ENCODE measurements around the gene ACTG2.

ACTG2 gene

DNA sequence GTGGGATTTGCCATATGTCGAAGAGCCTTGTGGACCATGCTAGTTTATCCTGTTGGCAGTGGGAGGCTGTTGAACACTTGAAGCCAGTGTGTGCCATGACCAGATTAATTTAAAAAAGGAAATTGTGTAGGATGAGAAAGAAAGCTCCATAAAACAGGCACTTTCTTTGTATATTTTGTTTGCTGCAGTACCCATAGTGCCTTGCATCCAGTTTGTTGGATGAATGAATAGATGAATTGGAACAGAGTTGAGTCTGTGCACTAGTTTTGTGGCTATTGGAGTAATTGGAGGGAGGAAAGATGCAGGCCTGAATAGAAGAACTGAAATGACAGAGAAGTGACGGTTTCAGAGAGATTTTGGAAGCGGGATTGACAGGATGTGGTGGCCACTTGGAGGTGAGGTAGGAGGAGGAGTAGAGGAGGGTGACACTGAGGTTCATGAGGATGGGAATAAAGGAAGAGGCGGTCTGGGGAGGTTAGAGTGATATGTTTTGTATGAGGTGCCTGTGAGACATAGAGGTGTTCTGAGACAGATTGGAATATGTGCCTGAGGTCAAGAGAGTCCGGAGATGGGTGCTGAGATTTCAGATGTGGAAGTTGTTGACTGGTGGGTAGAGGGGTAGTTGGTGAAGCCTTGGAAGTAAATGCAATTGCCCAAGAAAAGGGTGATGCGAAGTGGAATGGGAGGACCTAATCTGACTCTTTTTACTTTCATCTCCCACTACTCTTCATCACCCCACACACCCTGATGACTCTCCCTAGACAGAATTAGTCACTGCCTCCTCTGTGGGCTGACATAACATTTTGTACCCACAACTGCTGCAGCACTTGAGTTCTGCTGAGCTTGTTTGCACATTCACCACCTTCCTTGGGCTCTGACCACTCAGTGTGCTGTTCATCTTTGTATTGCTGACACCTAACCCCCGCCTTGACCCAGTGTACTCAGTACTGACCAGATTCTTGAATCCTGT lies 39.0 kb downstream of the ACTG2 start:
- peak; percentile 59 for DNase-seq (ENCODE audit: low spot score)
- ChIA-PET POLR2A (ENCODE audit: low non-redundant PET) (no interaction called here), CTCF (interaction anchor here (0.8 kb wide), 1 partner anchor 15 kb away, joined by 8 read pairs; no protein-coding TSS in a partner anchor)
- TF ChIP-seq CTCF (conservative IDR thresholded peaks at IDR 0.05; ENCODE audit: low read depth), result no peak
- H3K27ac ChIP-seq, result no peak overlapping the region

DNA sequence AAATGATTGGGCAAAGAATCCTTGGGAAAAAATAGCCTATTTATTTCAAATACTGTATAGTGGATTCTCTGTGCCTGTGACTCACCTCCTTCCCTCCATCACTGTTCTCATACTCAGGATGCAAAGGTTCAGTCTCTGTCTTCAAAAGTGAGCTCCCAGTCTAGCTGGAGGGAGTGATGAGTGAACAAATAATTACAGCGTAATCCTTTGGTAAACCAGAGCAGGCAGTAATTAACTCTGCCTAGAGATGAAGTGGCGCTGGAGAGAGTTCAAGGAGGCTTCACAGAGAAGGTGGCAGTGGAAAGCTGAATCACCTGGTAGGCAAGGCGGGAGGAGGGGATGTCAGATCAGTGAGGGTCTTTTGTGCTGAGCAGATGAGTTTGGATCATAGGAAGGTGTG lies 40.4 kb downstream of the ACTG2 start:
- ChIA-PET POLR2A (ENCODE audit: low non-redundant PET) (no interaction called here), CTCF (interaction anchor here (1.2 kb wide), 1 partner anchor 69 kb away, joined by 3 read pairs; no protein-coding TSS in a partner anchor)
- no peak for TF ChIP-seq CTCF (conservative IDR thresholded peaks at IDR 0.05; ENCODE audit: low read depth)
- no peak overlapping the region for H3K27ac ChIP-seq
- no peak for DNase-seq (ENCODE audit: low spot score)

DNA sequence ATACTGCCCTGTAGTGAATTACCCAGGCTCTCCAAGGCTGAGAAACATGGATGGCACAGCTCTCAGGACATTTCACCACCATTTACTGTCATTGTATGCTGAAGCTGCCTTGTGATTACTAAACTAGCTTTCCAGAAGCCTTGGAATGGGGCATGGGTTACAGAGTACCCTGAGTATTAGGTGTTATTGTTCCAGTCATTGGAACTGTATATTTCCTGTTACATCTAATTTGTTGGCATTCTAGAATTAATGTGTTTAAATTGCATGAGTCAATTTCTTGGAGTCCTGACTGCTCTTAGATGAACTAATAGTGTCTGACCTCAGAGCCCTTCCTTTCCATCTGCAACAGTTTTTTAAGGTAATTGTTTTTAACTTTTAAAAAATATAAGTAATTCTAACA lies 42.8 kb downstream of the ACTG2 start:
- TF ChIP-seq CTCF (conservative IDR thresholded peaks at IDR 0.05; ENCODE audit: low read depth), result no peak
- no peak overlapping the region for H3K27ac ChIP-seq
- DNase-seq (ENCODE audit: low spot score), result no peak
- ChIA-PET CTCF (interaction anchor here (1.3 kb wide), 1 partner anchor 52 kb away, joined by 3 read pairs; no protein-coding TSS in a partner anchor), POLR2A (ENCODE audit: low non-redundant PET) (no interaction called here)

DNA sequence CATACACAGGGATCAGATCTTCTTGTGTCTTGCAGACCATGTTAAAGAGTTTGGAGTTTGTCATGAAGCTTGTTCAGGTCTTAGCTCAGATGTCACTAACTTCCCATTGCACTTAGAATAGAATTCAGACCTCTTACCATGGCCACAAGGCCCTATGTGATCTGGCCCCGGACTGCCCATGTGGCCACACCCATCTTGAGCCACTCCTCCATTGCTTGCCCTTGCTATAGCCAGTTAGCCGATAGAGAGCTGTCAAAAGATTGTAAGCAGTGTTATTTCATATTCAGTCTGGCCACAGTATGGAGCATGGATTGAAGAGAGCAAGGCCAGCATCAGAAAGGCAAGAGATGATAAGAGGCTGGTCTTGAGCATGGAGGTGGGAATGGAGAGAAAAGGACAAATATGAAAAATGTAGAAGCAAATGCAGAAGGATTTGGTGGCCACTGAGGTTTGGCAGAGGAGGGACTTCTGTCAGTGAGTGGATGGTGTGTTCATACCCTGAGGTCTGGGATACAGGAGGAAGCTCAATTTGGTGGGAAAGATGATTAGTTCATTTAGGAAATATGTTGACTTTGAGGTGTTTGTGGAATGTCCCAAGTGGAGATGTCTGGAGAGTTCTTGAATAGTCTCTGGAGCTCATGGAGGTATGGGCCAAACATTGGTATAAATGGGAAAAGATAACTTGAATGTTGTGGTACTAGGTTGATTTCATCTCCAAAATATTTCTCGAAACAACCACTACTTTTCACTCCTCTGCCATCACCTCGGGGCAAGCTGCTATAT lies 44.5 kb downstream of the ACTG2 start:
- no peak for TF ChIP-seq CTCF (conservative IDR thresholded peaks at IDR 0.05; ENCODE audit: low read depth)
- POLR2A ChIA-PET (ENCODE audit: low non-redundant PET), result no interaction called here
- DNase-seq (ENCODE audit: low spot score), result no peak
- no peak overlapping the region for H3K27ac ChIP-seq
- CTCF ChIA-PET, result interaction anchor here (0.6 kb wide), 1 partner anchor 136 kb away, joined by 4 read pairs; no protein-coding TSS in a partner anchor

GRCh38 chr2:73937899-73938298 lies 45.1 kb downstream of the ACTG2 start:
- POLR2A ChIA-PET (ENCODE audit: low non-redundant PET), result no interaction called here
- TF ChIP-seq CTCF (conservative IDR thresholded peaks at IDR 0.05; ENCODE audit: low read depth), result no peak
- no peak overlapping the region for H3K27ac ChIP-seq
- CTCF ChIA-PET, result interaction anchor here (0.6 kb wide), 1 partner anchor 135 kb away, joined by 4 read pairs; no protein-coding TSS in a partner anchor
- no peak for DNase-seq (ENCODE audit: low spot score)

DNA sequence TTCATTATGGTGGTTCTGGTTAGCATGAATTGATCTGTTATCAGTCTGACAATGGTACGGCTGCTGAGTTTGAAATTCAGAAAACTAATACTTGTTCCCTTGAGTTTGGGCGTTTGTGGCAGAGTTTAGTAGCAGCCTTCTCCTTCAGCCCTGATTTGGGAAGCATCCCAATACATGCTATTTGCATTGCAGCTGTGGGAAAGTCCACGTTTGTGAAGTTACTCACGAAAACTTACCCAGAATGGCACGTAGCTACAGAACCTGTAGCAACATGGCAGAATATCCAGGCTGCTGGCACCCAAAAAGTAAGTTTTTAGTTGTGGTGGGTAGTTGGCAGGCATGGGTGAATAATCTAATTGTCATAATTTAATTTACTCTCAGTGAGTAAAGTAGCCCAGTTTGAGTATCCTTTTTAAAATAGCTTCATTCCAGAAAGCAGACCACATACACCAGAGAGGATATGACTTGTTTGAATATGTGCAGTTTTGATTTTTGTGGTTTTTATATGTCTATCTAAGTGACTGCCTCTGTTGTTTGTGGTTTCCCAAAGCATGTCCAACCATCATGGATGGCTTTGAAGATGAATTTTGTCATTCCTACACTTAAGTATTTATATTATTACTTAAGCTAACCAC lies 46.0 kb downstream of the ACTG2 start:
- ChIA-PET POLR2A (ENCODE audit: low non-redundant PET) (no interaction called here), CTCF (interaction anchor here (0.8 kb wide), 1 partner anchor 87 kb away, joined by 3 read pairs; no protein-coding TSS in a partner anchor)
- no peak for TF ChIP-seq CTCF (conservative IDR thresholded peaks at IDR 0.05; ENCODE audit: low read depth)
- no peak for DNase-seq (ENCODE audit: low spot score)
- H3K27ac ChIP-seq, result no peak overlapping the region

All from RWPE1 (cell line).